VCaP (cell line): Measurements from ENCODE around the gene NUP214.
"Not testable (repeated sequence)": the region's sequence is repeated elsewhere in the genome, so short reads cannot be mapped to it uniquely, and the experiment has no call there.

Source experiments
- H3K27ac ChIP-seq: fragments of 450-650 bp; 2 replicates; pipeline ENCODE4 v1.5.1; 2017
- CTCF ChIP-seq: fragments of 450-650 bp; conservative IDR thresholded peaks from 2 replicates; pipeline ENCODE4 v1.5.1; 2017; ENCODE audit warnings: mild to moderate bottlenecking, moderate library complexity

The NUP214 gene

DNA sequence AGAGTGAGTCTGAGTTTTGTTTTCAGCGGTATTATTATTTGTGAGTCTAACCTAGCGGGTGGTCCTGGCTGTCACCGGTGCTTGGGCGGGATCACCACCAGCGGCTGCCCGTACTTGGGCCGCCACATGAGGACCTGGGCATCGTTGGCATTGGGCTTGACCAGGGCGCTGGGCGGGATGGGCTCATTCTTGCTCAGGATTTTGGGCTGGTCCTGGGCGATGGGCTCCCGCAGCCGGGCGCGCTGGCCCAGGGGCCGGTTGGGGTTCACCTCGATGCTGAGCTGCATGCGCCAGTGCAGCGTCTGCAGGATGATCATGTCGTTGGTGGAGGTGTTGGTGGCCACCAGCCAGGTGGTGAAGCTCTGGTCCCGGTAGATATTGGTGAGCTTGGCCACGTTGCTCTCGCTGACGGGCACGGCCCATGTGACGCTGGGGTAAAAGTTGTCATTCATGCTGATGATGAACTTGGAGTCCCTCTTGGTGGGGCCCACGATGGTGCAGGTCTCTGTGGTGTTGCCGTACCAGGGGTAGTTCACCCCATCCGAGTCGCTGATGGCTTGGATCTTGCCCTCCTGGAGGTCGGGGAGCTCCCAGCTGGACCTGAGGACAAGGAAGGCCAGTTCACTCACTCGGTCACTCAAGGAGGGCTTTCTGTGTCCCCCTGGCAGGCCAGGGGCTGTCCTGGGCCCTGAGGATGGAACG is 135.5 kb downstream of the NUP214 start:
- no peak for TF ChIP-seq CTCF
- no peak overlapping the region for H3K27ac ChIP-seq

- no peak for TF ChIP-seq CTCF
- no peak overlapping the region for H3K27ac ChIP-seq
Observed at GRCh38 chr9:131262327-131263032, 137.1 kb downstream of the NUP214 start.

DNA sequence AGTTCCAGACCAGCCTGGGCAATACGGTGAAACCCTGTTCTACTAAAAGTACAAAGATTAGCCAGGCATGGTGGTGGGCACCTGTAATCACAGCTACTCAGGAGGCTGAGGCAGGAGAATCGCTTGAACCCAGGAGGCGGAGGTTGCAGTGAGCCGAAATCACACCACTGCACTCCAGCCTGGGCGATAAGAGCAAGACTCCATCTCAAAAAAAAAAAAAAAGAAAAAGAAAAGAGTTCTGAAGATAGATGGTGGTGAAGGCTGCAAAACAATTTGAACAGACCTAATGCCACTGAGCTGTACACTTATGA is 137.6 kb downstream of the NUP214 start:
- not testable (repeated sequence) for H3K27ac ChIP-seq

DNA sequence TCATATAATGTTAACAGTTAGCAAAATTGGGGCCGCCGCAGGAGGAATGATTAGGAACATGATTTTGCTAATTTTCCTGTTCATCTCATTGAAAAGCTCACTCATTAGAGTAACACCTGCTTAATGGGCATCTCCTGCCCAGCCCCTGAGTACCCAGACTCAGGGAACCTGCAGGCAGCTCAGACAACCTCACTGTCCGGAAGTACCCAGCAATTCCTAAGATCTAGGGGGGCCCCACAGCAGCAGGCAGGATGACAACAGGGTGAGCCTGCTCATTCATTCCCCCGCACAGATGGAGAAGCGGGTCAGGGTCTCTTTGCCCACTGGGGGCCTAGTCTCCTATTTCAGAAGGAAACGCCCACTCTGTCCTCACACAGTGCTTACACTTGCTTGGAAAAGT is 138.3 kb downstream of the NUP214 start:
- no peak for TF ChIP-seq CTCF
- no peak overlapping the region for H3K27ac ChIP-seq

DNA sequence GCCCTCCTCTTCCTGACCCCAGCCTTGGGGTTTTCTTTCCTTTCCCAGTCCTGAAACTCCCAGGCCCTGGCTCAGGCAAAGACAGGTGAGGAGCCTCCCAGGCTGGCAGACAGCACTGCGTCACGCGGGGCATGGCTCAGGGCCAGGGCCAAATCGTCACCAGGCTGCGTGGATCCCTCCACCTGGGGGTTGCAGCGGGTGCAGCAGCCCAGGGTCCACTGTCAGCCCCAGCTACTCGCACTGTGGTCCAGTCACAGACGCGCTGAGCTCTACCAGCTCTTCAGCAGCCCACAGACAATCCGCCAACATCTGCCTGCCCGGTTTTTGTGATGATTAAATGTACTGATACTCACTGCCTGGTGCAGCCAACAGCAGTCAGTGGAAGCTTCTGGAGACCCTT is 138.8 kb downstream of the NUP214 start:
- TF ChIP-seq CTCF = no peak
- no peak overlapping the region for H3K27ac ChIP-seq

GRCh38 chr9:131266266-131267229 is 141.2 kb downstream of the NUP214 start:
- no peak for TF ChIP-seq CTCF
- H3K27ac ChIP-seq = no peak overlapping the region

DNA sequence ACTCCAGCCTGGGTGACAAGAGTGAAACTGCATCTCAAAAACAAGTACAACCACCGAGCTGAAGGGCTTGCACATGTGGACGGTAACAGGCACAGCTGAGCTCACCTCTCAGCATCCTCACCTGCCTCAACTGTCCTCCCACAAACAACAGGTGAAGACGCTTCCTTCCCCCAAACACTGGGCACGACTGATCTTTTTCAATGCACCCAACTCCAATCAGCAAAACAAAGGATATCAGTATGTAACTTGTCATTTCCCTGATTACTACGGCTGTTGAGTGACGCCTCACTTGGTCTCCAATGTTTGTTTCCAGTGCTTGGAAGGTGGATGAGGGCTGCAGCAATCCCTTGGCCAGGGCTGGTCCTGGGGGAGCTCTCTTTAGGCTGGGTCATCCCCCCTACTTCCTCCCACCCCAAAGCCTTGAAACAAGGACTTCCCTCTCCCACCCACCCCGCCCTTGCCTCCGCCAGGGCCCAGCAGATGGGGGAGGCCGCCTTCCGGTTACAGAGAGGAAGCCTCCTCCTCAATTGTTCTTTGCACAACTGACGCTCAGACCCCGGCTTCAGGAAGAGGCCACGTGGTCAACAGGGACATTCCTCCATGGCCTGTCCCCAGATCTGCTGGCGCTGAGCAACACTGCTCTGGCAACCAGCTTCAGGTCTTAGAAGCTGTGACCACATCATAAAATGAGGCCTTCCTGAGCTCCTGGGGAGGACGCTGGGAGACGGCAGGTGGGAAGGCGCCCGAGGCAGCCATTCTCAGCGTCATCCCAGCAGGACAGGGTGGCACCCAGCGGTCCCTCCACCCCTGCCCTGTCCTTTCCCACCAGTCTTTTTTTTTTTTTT is 145.0 kb downstream of the NUP214 start:
- no peak overlapping the region for H3K27ac ChIP-seq
- no peak for TF ChIP-seq CTCF

DNA sequence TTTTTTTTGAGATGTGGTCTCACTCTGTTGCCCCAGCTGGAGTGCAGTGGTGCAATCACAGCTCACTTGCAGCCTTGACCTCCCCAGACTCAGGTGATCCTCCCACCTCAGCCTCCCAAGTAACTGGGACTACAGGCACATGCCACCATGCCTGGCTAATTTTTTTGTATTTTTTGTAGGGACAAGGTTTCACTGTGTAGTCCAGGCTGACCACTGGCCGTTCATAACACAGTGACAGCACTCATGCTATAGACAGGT is 145.6 kb downstream of the NUP214 start:
- not testable (repeated sequence) for H3K27ac ChIP-seq
